C4-2B (cell line): ENCODE measurements around the gene ATXN7L2.

Experiments used
- CTCF ChIP-seq: fragments of 450-650 bp; conservative IDR thresholded peaks from 2 replicates; pipeline ENCODE4 v1.5.1; 2017; ENCODE audit warnings: mild to moderate bottlenecking
- ZFX ChIP-seq: fragments of 450-650 bp; IDR thresholded peaks from 2 replicates; pipeline ENCODE4 v1.6.1; 2017

GRCh38 chr1:109443476-109443875 is 40.2 kb upstream of the ATXN7L2 start:
- TF ChIP-seq ZFX = no peak
- TF ChIP-seq CTCF = no peak
